DOHH2 (cell line): Measurements from ENCODE around the gene FREM2.

ENCODE experiments used
- CTCF ChIP-seq: fragments of 200-600 bp; sonication (generic); IDR thresholded peaks from one replicate; pipeline ENCODE4 v1.5.1; 2014; ENCODE audit warnings: antibody characterized with exemption, mild to moderate bottlenecking, low read depth, low read length; ENCODE audit not compliant: poor library complexity, severe bottlenecking
- EZH2phosphoT487 ChIP-seq: fragments of 200-600 bp; sonication (generic); IDR thresholded peaks from 2 replicates; pipeline ENCODE4 v1.6.1; 2017; ENCODE audit warnings: borderline replicate concordance, mild to moderate bottlenecking, antibody characterized with exemption, low read length, moderate library complexity, mixed read lengths

GRCh38 chr13:38700051-38700450 is 13.2 kb downstream of the FREM2 start:
- TF ChIP-seq CTCF (no peak), EZH2phosphoT487 (no peak)
